H1 (cell line): Measurements from ENCODE around the gene NAV2. TPM values are rescaled to one million over a fixed set of nuclear protein-coding genes. Genes with fewer than 3 reads are reported as not detected.

Experiments
- CHD7 ChIP-seq: fragments of 300-600 bp; sonication (generic); IDR thresholded peaks from 2 replicates; pipeline ENCODE4 v1.7.1; 2012; ENCODE audit warnings: low read length, moderate library complexity, mild to moderate bottlenecking, inconsistent platforms; ENCODE audit not compliant: insufficient replicate concordance
- HDAC2 ChIP-seq, 2 experiments: fragments of 300-600 bp in 1 of 2; sonication (generic) in 1 of 2; IDR thresholded peaks; 2 replicates each; pipeline ENCODE4 v1.6.1; 2011 to 2012; ENCODE audit warnings: low read depth in 2 of 2, low read length in 2 of 2, mild to moderate bottlenecking in 2 of 2, moderate library complexity in 2 of 2, borderline replicate concordance in 1 of 2, inconsistent platforms in 1 of 2
- KDM1A ChIP-seq: fragments of 200-600, 300-600 bp; sonication (generic); IDR thresholded peaks from 2 replicates; pipeline ENCODE4 v1.7.1; 2016; ENCODE audit warnings: mild to moderate bottlenecking, low read length, borderline replicate concordance
- KDM4A ChIP-seq: IDR thresholded peaks from one replicate; pipeline ENCODE4 v1.7.1; 2012; ENCODE audit warnings: low read depth, mild to moderate bottlenecking, moderate library complexity, low read length, inconsistent platforms; ENCODE audit not compliant: severe bottlenecking
- MAFK ChIP-seq: IDR thresholded peaks from 2 replicates; pipeline ENCODE4 v1.6.1; 2012; ENCODE audit warnings: low read depth, mild to moderate bottlenecking, improper control_type of control experiment, low read length
- MAX ChIP-seq: IDR thresholded peaks from 2 replicates; pipeline ENCODE4 v1.6.1; 2012; ENCODE audit warnings: inconsistent platforms
- POLR2A ChIP-seq, 2 experiments: IDR thresholded peaks; 1 replicate in 1 of 2; 2 replicates in 1 of 2; pipeline ENCODE4 v1.6.1; 2011; ENCODE audit warnings: low read depth in 2 of 2, low read length in 2 of 2, mild to moderate bottlenecking in 2 of 2; ENCODE audit errors: control extremely low read depth in 1 of 2
- RBBP5 ChIP-seq: IDR thresholded peaks from 2 replicates; pipeline ENCODE4 v1.7.1; 2012; ENCODE audit warnings: low read depth, mild to moderate bottlenecking, inconsistent platforms, low read length, moderate library complexity, borderline replicate concordance
- SP2 ChIP-seq: IDR thresholded peaks from 2 replicates; pipeline ENCODE4 v1.6.1; 2012; ENCODE audit warnings: mild to moderate bottlenecking, low read length, inconsistent platforms
- TBP ChIP-seq: IDR thresholded peaks from 2 replicates; pipeline ENCODE4 v1.6.1; 2011; ENCODE audit warnings: low read depth, low read length, improper control_type of control experiment
- YY1 ChIP-seq: IDR thresholded peaks from 2 replicates; pipeline ENCODE4 v1.6.1; 2011; ENCODE audit warnings: low read depth, mild to moderate bottlenecking, low read length
- polyA plus RNA-seq, 7 experiments: library from polyadenylated mRNA; depleted of rRNA in 3 of 7; stranded (reverse) in 5 of 7; unstranded in 2 of 7; fragments of >200 nt in 5 of 7; fragments of 200-250 nt in 2 of 7; gene quantifications; 1 replicate in 5 of 7; 2 replicates in 1 of 7; 4 replicates in 1 of 7; pipeline versions ENCODE4 v1.2.1 to v1.2.3, GENCODE V29; 2011 to 2013; ENCODE audit warnings: missing spikeins in 2 of 7, mixed read lengths in 2 of 7
- total RNA-seq: library from RNA; stranded (reverse); fragmentation: NEBNext Ultra II Directional; extraction: Animal tissue kit (Norgen Biotek cat#: 25700); gene quantifications from 2 replicates; pipeline ENCODE4 v1.2.1, GENCODE V29; 2021

The NAV2 gene
- total and polyA plus RNA-seq, 2 of the 8 experiments (the other 6 are each of a cell fraction or from before 2014, with no cell fraction given): 35.6 to 73.6 TPM

GRCh38 chr11:19931141-19931770, 218.6 kb downstream of the NAV2 start (continued):
- no peak for TF ChIP-seq CHD7
- TF ChIP-seq POLR2A (IDR thresholded peaks at IDR 0.05; ENCODE audit: control extremely low read depth in 1 of 2, low read depth in 2 of 2, low read length in 2 of 2): no peak
- no peak for TF ChIP-seq TBP
- TF ChIP-seq KDM1A: no peak
- no peak for TF ChIP-seq RBBP5
- TF ChIP-seq MAX: no peak
- no peak for TF ChIP-seq KDM4A
- TF ChIP-seq YY1: no peak
- no peak for TF ChIP-seq SP2
- no peak for TF ChIP-seq HDAC2 (IDR thresholded peaks at IDR 0.05; ENCODE audit: borderline replicate concordance in 1 of 2, low read depth in 2 of 2, low read length in 2 of 2)
- no peak for TF ChIP-seq MAFK
